Mammary epithelial cell (primary cell): ENCODE results near the gene EIF1AD.

Experiments
- CTCF ChIP-seq, 2 donors: IDR thresholded peaks in 1 of 2; conservative IDR thresholded peaks in 1 of 2; 2 replicates each; pipeline ENCODE4 v1.5.1; 2011 to 2012; ENCODE audit warnings: inconsistent platforms in 2 of 2, low read length in 2 of 2, mild to moderate bottlenecking in 2 of 2, control low read depth in 1 of 2, low read depth in 1 of 2; ENCODE audit not compliant: insufficient read depth in 1 of 2; ENCODE audit errors: extremely low read depth in 1 of 2
- EZH2 ChIP-seq: IDR thresholded peaks from 2 replicates; pipeline ENCODE4 v1.6.1; 2012; ENCODE audit warnings: low read length, inconsistent platforms, borderline replicate concordance

DNA sequence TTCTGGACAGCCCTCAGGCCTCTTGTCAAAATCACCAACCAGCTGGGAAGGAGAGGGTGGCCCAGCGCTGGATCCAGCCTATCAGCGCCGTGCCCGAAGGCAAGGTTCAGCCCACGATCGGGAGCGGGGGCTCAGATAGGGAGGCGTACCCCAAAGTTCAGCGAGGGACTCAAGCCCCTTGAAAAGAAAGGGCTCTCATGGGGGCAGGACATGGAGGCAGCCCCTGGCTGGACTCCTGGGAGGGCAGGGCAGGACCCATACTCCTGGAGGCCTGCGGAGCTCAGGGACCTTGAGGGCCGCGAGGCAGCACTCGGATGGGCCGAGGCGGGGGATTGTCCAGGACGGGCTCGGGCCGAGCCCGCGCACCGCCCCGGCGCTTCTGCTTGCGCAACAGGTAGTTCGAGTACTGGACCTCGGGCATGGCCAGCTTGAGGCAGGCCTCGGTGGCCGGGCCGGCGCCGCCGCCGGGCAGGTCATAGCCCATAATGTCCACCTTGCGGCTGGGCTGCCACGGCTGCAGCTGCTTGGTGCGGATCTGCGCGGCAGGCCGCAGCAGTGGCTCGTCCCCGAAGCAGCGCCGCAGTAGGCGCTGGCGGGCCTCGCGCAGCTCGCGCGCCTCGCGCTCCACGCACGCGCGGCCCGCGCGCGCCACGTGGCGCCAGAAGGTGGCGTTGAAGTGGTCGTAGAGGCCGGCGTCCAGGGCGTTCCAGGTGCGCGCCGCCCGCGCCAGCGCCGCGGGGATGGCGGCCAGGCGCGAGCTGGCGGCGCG, 40.5 kb upstream of the EIF1AD start:
- no peak for TF ChIP-seq EZH2
- TF ChIP-seq CTCF (conservative IDR thresholded peaks at IDR 0.05 in 1 of 2, IDR thresholded peaks at IDR 0.05 in 1 of 2; ENCODE audit: extremely low read depth in 1 of 2, insufficient read depth in 1 of 2, low read depth in 1 of 2, low read length in 2 of 2), result no peak
